ENCODE results near the gene PLEKHM3. TPM values are rescaled to one million over a fixed set of nuclear protein-coding genes. Genes with fewer than 3 reads are reported as not detected.

The PLEKHM3 gene
- total and polyA plus RNA-seq, 4 donors, result 3.0 to 18.3 (median 5.5) TPM

GRCh38 chr2:207967121-207967520, 58.2 kb downstream of the PLEKHM3 start:
- 87% methylated on average over 3 of the region's 3 CpGs for WGBS
- Histone ChIP-seq H3K27me3 (ENCODE audit: control insufficient read depth in 4 of 4, insufficient read depth in 4 of 4, low read length in 3 of 4) (no peaks in the 10 kb centered on the region), H3K9ac (ENCODE audit: low read depth in 1 of 2, low read length in 2 of 2) (no peak overlapping the region), H3K4me3 (ENCODE audit: low read depth in 1 of 3, low read length in 3 of 3) (no peak overlapping the region), H3K27ac (ENCODE audit: low read depth in 1 of 2, low read length in 2 of 2) (no peak overlapping the region), H3K4me1 (ENCODE audit: control insufficient read depth in 4 of 4, insufficient read depth in 4 of 4, low read length in 3 of 4) (peaks cover 0 to 13% (median 5%) of the 10 kb centered on the region in 4 donors), H3K36me3 (ENCODE audit: control insufficient read depth in 4 of 4, insufficient read depth in 3 of 4, low read depth in 1 of 4, low read length in 3 of 4) (no peaks in the 10 kb centered on the region), H3K9me3 (ENCODE audit: control insufficient read depth in 4 of 4, low read length in 3 of 4) (no peaks in the 10 kb centered on the region)
- no peak for DNase-seq (ENCODE audit: low spot score)
- TF ChIP-seq RXRA (IDR thresholded peaks at IDR 0.05), result no peak
- TF ChIP-seq, protein P1, sequence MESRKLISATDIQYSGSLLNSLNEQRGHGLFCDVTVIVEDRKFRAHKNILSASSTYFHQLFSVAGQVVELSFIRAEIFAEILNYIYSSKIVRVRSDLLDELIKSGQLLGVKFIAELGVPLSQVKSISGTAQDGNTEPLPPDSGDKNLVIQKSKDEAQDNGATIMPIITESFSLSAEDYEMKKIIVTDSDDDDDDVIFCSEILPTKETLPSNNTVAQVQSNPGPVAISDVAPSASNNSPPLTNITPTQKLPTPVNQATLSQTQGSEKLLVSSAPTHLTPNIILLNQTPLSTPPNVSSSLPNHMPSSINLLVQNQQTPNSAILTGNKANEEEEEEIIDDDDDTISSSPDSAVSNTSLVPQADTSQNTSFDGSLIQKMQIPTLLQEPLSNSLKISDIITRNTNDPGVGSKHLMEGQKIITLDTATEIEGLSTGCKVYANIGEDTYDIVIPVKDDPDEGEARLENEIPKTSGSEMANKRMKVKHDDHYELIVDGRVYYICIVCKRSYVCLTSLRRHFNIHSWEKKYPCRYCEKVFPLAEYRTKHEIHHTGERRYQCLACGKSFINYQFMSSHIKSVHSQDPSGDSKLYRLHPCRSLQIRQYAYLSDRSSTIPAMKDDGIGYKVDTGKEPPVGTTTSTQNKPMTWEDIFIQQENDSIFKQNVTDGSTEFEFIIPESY (IDR thresholded peaks at IDR 0.05), result no peak
- no peak for TF ChIP-seq HNF4A (conservative IDR thresholded peaks at IDR 0.05)
- TF ChIP-seq, protein P2, sequence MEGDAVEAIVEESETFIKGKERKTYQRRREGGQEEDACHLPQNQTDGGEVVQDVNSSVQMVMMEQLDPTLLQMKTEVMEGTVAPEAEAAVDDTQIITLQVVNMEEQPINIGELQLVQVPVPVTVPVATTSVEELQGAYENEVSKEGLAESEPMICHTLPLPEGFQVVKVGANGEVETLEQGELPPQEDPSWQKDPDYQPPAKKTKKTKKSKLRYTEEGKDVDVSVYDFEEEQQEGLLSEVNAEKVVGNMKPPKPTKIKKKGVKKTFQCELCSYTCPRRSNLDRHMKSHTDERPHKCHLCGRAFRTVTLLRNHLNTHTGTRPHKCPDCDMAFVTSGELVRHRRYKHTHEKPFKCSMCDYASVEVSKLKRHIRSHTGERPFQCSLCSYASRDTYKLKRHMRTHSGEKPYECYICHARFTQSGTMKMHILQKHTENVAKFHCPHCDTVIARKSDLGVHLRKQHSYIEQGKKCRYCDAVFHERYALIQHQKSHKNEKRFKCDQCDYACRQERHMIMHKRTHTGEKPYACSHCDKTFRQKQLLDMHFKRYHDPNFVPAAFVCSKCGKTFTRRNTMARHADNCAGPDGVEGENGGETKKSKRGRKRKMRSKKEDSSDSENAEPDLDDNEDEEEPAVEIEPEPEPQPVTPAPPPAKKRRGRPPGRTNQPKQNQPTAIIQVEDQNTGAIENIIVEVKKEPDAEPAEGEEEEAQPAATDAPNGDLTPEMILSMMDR (IDR thresholded peaks at IDR 0.05; ENCODE audit: low read depth, low read length, missing input control), result no peak
- TF ChIP-seq, protein P3, sequence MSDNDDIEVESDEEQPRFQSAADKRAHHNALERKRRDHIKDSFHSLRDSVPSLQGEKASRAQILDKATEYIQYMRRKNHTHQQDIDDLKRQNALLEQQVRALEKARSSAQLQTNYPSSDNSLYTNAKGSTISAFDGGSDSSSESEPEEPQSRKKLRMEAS (IDR thresholded peaks at IDR 0.05), result no peak
- TF ChIP-seq YY1 (IDR thresholded peaks at IDR 0.05), result no peak
- TF ChIP-seq EGR1 (IDR thresholded peaks at IDR 0.05; ENCODE audit: low read depth in 2 of 2), result no peak
- TF ChIP-seq RAD21 (IDR thresholded peaks at IDR 0.05), result no peak
- TF ChIP-seq, protein P4, sequence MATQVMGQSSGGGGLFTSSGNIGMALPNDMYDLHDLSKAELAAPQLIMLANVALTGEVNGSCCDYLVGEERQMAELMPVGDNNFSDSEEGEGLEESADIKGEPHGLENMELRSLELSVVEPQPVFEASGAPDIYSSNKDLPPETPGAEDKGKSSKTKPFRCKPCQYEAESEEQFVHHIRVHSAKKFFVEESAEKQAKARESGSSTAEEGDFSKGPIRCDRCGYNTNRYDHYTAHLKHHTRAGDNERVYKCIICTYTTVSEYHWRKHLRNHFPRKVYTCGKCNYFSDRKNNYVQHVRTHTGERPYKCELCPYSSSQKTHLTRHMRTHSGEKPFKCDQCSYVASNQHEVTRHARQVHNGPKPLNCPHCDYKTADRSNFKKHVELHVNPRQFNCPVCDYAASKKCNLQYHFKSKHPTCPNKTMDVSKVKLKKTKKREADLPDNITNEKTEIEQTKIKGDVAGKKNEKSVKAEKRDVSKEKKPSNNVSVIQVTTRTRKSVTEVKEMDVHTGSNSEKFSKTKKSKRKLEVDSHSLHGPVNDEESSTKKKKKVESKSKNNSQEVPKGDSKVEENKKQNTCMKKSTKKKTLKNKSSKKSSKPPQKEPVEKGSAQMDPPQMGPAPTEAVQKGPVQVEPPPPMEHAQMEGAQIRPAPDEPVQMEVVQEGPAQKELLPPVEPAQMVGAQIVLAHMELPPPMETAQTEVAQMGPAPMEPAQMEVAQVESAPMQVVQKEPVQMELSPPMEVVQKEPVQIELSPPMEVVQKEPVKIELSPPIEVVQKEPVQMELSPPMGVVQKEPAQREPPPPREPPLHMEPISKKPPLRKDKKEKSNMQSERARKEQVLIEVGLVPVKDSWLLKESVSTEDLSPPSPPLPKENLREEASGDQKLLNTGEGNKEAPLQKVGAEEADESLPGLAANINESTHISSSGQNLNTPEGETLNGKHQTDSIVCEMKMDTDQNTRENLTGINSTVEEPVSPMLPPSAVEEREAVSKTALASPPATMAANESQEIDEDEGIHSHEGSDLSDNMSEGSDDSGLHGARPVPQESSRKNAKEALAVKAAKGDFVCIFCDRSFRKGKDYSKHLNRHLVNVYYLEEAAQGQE (IDR thresholded peaks at IDR 0.05), result no peak
- TF ChIP-seq FOXA2 (IDR thresholded peaks at IDR 0.05), result no peak
- TF ChIP-seq SP1 (IDR thresholded peaks at IDR 0.05), result no peak
- TF ChIP-seq JUND (IDR thresholded peaks at IDR 0.05), result no peak
- TF ChIP-seq NR2F2 (IDR thresholded peaks at IDR 0.05), result no peak
- no peak for TF ChIP-seq TAF1 (conservative IDR thresholded peaks at IDR 0.05)

DNA sequence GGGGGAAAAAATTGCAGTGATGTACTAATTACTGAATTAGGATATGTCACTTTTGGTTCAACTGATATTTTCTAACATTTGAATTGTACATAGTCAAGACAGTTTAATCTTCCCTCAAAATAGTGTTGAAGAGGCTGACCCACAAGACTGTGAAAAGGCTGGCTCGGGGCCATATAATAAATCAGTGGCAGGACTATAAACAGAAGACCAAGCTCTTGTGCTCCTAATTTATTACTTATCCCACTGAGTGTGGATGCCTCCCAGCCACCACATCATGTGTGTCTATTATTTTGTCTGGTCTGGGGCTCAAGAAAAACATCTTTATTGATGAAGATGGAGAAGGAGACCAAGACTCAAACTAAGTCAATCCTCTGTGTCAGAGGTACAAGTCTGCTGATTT, 64.4 kb downstream of the PLEKHM3 start:
- no peaks in the 10 kb centered on the region for H3K36me3 ChIP-seq (ENCODE audit: control insufficient read depth in 4 of 4, insufficient read depth in 3 of 4, low read depth in 1 of 4, low read length in 3 of 4)
- 84% methylated on average over 1 of the region's 1 CpG for WGBS

More for the DNA sequence above, 64.4 kb downstream of the PLEKHM3 start:
- Histone ChIP-seq H3K27me3 (ENCODE audit: control insufficient read depth in 4 of 4, insufficient read depth in 4 of 4, low read length in 3 of 4) (no peaks in the 10 kb centered on the region), H3K9ac (ENCODE audit: low read depth in 1 of 2, low read length in 2 of 2) (no peak overlapping the region), H3K9me3 (ENCODE audit: control insufficient read depth in 4 of 4, low read length in 3 of 4) (no peaks in the 10 kb centered on the region), H3K4me1 (ENCODE audit: control insufficient read depth in 4 of 4, insufficient read depth in 4 of 4, low read length in 3 of 4) (peaks cover 0 to 6% (median 0%) of the 10 kb centered on the region in 4 donors), H3K27ac (ENCODE audit: low read depth in 1 of 2, low read length in 2 of 2) (no peak overlapping the region), H3K4me3 (ENCODE audit: low read depth in 1 of 3, low read length in 3 of 3) (no peak overlapping the region)
- DNase-seq (ENCODE audit: low spot score), result no peak
- TF ChIP-seq RAD21 (IDR thresholded peaks at IDR 0.05) (no peak), RXRA (IDR thresholded peaks at IDR 0.05) (no peak), HNF4G (IDR thresholded peaks at IDR 0.05) (no peak), SP1 (IDR thresholded peaks at IDR 0.05) (no peak), JUND (IDR thresholded peaks at IDR 0.05) (no peak), FOXA2 (IDR thresholded peaks at IDR 0.05) (no peak), GABPA (IDR thresholded peaks at IDR 0.05 in 1 of 2, conservative IDR thresholded peaks at IDR 0.05 in 1 of 2) (no peak), NR2F2 (IDR thresholded peaks at IDR 0.05) (no peak), EGR1 (IDR thresholded peaks at IDR 0.05; ENCODE audit: low read depth in 2 of 2) (no peak)
- TF ChIP-seq, protein P4 (IDR thresholded peaks at IDR 0.05), result no peak
- TF ChIP-seq, protein P3 (IDR thresholded peaks at IDR 0.05), result no peak
- TF ChIP-seq, protein P2 (IDR thresholded peaks at IDR 0.05; ENCODE audit: low read depth, low read length, missing input control), result no peak
- TF ChIP-seq, protein P5, sequence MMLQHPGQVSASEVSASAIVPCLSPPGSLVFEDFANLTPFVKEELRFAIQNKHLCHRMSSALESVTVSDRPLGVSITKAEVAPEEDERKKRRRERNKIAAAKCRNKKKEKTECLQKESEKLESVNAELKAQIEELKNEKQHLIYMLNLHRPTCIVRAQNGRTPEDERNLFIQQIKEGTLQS (IDR thresholded peaks at IDR 0.05), result no peak

All from liver (tissue), 9 donors.